22Rv1 (cell line): Measurements from ENCODE around the gene HTR6.

Experiments used
- ZFX ChIP-seq: fragments of 450-650 bp; IDR thresholded peaks from 2 replicates; pipeline ENCODE4 v1.6.1; 2017; ENCODE audit warnings: antibody characterized with exemption, borderline replicate concordance
- TF ChIP-seq, protein P1 (sequence below): fragments of 450-650 bp; IDR thresholded peaks from 2 replicates; pipeline ENCODE4 v1.5.1; 2017; ENCODE audit warnings: mild to moderate bottlenecking

DNA sequence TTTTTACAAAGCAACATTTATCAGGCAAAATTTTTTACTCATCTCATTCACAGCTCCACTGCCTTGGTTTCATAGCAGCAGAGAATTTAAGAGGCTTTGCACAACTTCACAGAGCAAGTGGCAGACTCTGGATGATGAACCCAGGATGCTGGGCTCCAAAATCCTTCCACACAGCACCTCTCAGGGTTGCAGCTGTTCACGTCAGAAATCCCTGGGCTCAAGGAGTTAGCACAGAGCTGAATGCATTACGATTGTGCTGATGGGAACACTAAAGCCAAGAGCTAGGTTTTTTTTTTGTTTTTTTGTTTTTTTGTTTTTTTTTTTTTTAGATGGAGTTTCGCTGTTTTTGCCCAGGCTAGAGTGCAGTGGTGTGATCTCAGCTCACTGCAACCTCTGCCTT, 2.4 kb upstream of the HTR6 start:
- TF ChIP-seq, protein P1, sequence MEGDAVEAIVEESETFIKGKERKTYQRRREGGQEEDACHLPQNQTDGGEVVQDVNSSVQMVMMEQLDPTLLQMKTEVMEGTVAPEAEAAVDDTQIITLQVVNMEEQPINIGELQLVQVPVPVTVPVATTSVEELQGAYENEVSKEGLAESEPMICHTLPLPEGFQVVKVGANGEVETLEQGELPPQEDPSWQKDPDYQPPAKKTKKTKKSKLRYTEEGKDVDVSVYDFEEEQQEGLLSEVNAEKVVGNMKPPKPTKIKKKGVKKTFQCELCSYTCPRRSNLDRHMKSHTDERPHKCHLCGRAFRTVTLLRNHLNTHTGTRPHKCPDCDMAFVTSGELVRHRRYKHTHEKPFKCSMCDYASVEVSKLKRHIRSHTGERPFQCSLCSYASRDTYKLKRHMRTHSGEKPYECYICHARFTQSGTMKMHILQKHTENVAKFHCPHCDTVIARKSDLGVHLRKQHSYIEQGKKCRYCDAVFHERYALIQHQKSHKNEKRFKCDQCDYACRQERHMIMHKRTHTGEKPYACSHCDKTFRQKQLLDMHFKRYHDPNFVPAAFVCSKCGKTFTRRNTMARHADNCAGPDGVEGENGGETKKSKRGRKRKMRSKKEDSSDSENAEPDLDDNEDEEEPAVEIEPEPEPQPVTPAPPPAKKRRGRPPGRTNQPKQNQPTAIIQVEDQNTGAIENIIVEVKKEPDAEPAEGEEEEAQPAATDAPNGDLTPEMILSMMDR = no peak
- no peak for TF ChIP-seq ZFX
